ENCODE results near the gene GATAD2A.

GATAD2A gene

DNA sequence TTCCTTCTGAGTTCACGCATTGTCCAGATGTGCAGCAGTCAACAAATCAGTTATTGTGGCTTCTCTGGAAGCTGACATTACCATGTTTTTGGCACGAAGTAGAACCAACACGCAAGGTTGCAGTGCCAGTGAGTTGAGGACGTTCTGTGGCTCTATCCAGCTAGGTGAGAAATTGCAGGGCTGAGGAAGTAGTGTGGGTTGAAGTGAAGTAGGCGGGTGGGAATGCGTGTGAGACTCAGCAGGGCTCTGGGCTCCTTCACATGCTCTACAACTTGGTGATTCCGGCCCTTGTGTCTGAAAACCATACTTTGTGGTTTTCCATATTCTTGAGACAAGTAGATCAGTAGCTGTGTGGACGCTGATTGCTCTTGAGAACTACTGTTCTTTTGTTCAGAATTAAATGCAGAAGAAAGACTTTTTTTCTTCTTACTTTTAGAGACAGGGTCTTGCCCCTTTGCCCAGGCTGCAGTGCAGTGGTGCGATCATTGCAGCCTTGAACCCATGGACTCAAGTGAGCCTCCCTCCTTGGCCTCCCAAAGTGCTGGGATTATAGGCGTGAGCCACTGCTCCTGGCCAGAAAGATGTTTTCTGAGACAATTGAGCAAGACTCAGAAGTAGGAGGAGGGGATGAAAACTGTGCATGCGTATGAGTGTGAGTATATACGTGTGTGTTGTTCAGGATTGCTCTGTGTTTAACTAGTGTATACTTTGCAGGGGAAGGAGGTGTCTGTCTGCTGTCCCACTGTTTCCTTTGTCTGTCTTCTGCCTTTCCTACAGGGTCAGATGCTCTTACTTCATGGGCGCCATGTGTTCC is 46.2 kb downstream of the GATAD2A start:
- no peak overlapping the region for H3K4me2 ChIP-seq (ENCODE audit: low read length, poor library complexity, severe bottlenecking)
- H2BK120ac ChIP-seq (ENCODE audit: low read depth, low read length), result no peak overlapping the region
- H3K14ac ChIP-seq (ENCODE audit: low read length in 2 of 2), result no peak overlapping the region
- no peak overlapping the region for H3K4me3 ChIP-seq (ENCODE audit: insufficient read depth in 1 of 2, low read depth in 1 of 2, low read length in 2 of 2)
- no peak overlapping the region for H2BK15ac ChIP-seq (ENCODE audit: low read depth, poor library complexity, severe bottlenecking)
- DNase-seq, result no peak
- no peak overlapping the region for H2AFZ ChIP-seq (ENCODE audit: low read depth, low read length)
- H3K36me3 ChIP-seq (ENCODE audit: control insufficient read depth in 1 of 2, insufficient read depth in 2 of 2, low read depth in 1 of 2, low read length in 2 of 2), result peaks cover 0 to 9% of the 10 kb centered on the region in 2 experiments
- no peak overlapping the region for H3K18ac ChIP-seq (ENCODE audit: low read depth in 1 of 2, low read length in 2 of 2)
- no peak overlapping the region for H2BK5ac ChIP-seq (ENCODE audit: low read depth, low read length, poor library complexity, severe bottlenecking)
- H3K9ac ChIP-seq (ENCODE audit: low read length), result no peak overlapping the region
- H3K23ac ChIP-seq (ENCODE audit: low read length in 2 of 2), result peak overlapping the region in 1 of 2 experiments; percentile 14
- peaks cover 12% of the 10 kb centered on the region for H3K4me1 ChIP-seq (ENCODE audit: control insufficient read depth, insufficient read depth, low read depth, low read length)
- no peaks in the 10 kb centered on the region for H3K27me3 ChIP-seq (ENCODE audit: control insufficient read depth in 1 of 2, insufficient read depth in 1 of 2, low read length in 2 of 2)
- peaks cover 21% of the 10 kb centered on the region for H3K79me1 ChIP-seq (replicated peaks; ENCODE audit: low read length, poor library complexity, severe bottlenecking)
- no peak overlapping the region for H3K4ac ChIP-seq (ENCODE audit: low read depth in 1 of 2, low read length in 2 of 2)
- H2AK5ac ChIP-seq (ENCODE audit: low read length, severe bottlenecking), result no peak overlapping the region
- no peaks in the 10 kb centered on the region for H3K9me3 ChIP-seq (ENCODE audit: control insufficient read depth, low read length)
- H4K91ac ChIP-seq (ENCODE audit: low read length), result no peak overlapping the region
- H4K8ac ChIP-seq (ENCODE audit: low read length), result peak overlapping the region; percentile 28
- 93% methylated on average over 13 of the region's 13 CpGs for WGBS
- no peak overlapping the region for H2BK12ac ChIP-seq (ENCODE audit: low read length in 2 of 2)
- H3K27ac ChIP-seq (ENCODE audit: low read length, poor library complexity, severe bottlenecking), result no peak overlapping the region

DNA sequence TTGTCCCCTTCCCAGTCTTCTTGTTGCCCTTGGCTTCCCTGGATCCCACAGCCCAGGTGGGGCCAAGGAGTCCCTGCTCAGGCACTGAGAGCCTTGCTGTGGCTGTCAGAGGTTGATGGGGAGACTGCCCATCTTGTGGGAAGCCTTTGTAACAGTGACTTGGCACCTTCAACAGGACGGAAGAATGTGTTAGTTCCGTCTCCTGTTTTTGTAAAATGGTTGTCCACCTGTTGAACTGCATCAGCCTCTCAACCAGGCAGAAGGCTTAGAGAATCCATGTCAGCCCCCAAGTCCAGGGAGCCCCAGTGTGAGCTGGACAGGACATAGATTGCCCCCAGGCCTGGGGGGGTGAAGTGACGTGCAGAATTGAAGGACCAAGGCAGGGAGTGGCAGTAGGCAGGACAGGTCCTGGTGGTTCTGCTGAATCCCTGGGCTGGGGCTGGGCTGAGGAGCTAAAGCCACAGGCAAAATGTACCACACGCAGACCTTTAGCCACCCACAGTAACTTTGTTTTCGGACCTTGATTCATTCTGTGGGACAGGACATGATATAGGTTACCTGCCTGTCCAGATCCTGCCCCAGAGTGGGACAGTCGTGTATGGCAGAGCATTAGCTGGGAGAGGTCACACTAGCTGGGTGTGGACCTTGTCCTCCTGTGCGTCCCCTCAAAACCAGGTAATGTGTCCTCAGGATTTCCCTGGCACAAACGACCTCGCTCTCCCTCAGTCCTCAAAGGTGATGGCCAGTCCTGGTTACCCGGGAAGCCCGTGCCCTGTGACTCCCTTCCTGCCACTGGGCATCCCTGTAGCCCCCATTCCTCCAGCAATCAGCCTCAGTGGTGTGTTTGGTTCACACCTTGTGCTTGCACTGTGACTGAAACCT is 47.0 kb downstream of the GATAD2A start:
- Histone ChIP-seq H2BK15ac (ENCODE audit: low read depth, poor library complexity, severe bottlenecking) (no peak overlapping the region), H3K23ac (ENCODE audit: low read length in 2 of 2) (no peak overlapping the region), H3K9me3 (ENCODE audit: control insufficient read depth, low read length) (no peaks in the 10 kb centered on the region), H2AK5ac (ENCODE audit: low read length, severe bottlenecking) (no peak overlapping the region), H2BK120ac (ENCODE audit: low read depth, low read length) (no peak overlapping the region), H3K4me2 (ENCODE audit: low read length, poor library complexity, severe bottlenecking) (no peak overlapping the region), H2BK5ac (ENCODE audit: low read depth, low read length, poor library complexity, severe bottlenecking) (no peak overlapping the region), H4K91ac (ENCODE audit: low read length) (no peak overlapping the region), H3K27ac (ENCODE audit: low read length, poor library complexity, severe bottlenecking) (no peak overlapping the region), H4K8ac (ENCODE audit: low read length) (no peak overlapping the region), H3K79me1 (replicated peaks; ENCODE audit: low read length, poor library complexity, severe bottlenecking) (peaks cover 20% of the 10 kb centered on the region), H3K36me3 (ENCODE audit: control insufficient read depth in 1 of 2, insufficient read depth in 2 of 2, low read depth in 1 of 2, low read length in 2 of 2) (peaks cover 3 to 13% of the 10 kb centered on the region in 2 experiments), H3K27me3 (ENCODE audit: control insufficient read depth in 1 of 2, insufficient read depth in 1 of 2, low read length in 2 of 2) (no peaks in the 10 kb centered on the region), H3K4me1 (ENCODE audit: control insufficient read depth, insufficient read depth, low read depth, low read length) (peaks cover 12% of the 10 kb centered on the region), H3K4me3 (ENCODE audit: insufficient read depth in 1 of 2, low read depth in 1 of 2, low read length in 2 of 2) (no peak overlapping the region), H3K9ac (ENCODE audit: low read length) (no peak overlapping the region), H2AFZ (ENCODE audit: low read depth, low read length) (no peak overlapping the region), H3K18ac (ENCODE audit: low read depth in 1 of 2, low read length in 2 of 2) (no peak overlapping the region), H2BK12ac (ENCODE audit: low read length in 2 of 2) (peak overlapping the region in 1 of 2 experiments; percentile 24), H3K14ac (ENCODE audit: low read length in 2 of 2) (no peak overlapping the region), H3K4ac (ENCODE audit: low read depth in 1 of 2, low read length in 2 of 2) (no peak overlapping the region)
- 97% methylated on average over 11 of the region's 11 CpGs for WGBS
- DNase-seq, result no peak

DNA sequence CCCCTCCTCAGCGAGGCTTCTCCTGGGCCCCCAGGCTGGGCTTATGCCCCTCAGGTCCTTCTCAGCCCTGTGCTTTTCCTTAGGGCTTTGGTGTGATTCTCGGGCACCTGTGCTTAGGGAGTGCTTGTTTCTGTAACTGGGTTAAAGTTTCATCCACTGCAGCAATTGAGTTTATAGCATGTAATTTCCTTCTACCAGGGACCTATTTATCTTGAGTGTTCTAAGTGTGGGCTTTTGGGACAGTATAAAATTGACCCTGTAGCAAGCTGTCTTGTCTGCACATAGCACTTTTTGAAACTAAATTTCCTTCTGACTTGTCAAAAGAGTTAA is 47.6 kb downstream of the GATAD2A start:
- Histone ChIP-seq H3K14ac (ENCODE audit: low read length in 2 of 2) (no peak overlapping the region), H3K18ac (ENCODE audit: low read depth in 1 of 2, low read length in 2 of 2) (no peak overlapping the region), H3K36me3 (ENCODE audit: control insufficient read depth in 1 of 2, insufficient read depth in 2 of 2, low read depth in 1 of 2, low read length in 2 of 2) (peaks cover 3 to 9% of the 10 kb centered on the region in 2 experiments), H2AK5ac (ENCODE audit: low read length, severe bottlenecking) (no peak overlapping the region), H2AFZ (ENCODE audit: low read depth, low read length) (no peak overlapping the region), H3K27me3 (ENCODE audit: control insufficient read depth in 1 of 2, insufficient read depth in 1 of 2, low read length in 2 of 2) (no peaks in the 10 kb centered on the region), H3K4me3 (ENCODE audit: insufficient read depth in 1 of 2, low read depth in 1 of 2, low read length in 2 of 2) (no peak overlapping the region), H3K9me3 (ENCODE audit: control insufficient read depth, low read length) (no peaks in the 10 kb centered on the region), H2BK120ac (ENCODE audit: low read depth, low read length) (no peak overlapping the region), H3K4me2 (ENCODE audit: low read length, poor library complexity, severe bottlenecking) (no peak overlapping the region), H2BK15ac (ENCODE audit: low read depth, poor library complexity, severe bottlenecking) (no peak overlapping the region), H4K8ac (ENCODE audit: low read length) (no peak overlapping the region), H3K79me1 (replicated peaks; ENCODE audit: low read length, poor library complexity, severe bottlenecking) (peaks cover 17% of the 10 kb centered on the region), H3K4ac (ENCODE audit: low read depth in 1 of 2, low read length in 2 of 2) (no peak overlapping the region), H2BK5ac (ENCODE audit: low read depth, low read length, poor library complexity, severe bottlenecking) (no peak overlapping the region), H3K4me1 (ENCODE audit: control insufficient read depth, insufficient read depth, low read depth, low read length) (peaks cover 11% of the 10 kb centered on the region), H3K23ac (ENCODE audit: low read length in 2 of 2) (no peak overlapping the region), H2BK12ac (ENCODE audit: low read length in 2 of 2) (peak overlapping the region in 1 of 2 experiments; percentile 24), H4K91ac (ENCODE audit: low read length) (no peak overlapping the region), H3K9ac (ENCODE audit: low read length) (no peak overlapping the region), H3K27ac (ENCODE audit: low read length, poor library complexity, severe bottlenecking) (no peak overlapping the region)
- no peak for DNase-seq
- WGBS, result 95% methylated on average over 2 of the region's 2 CpGs

All from mesenchymal stem cell (in vitro differentiated cells and primary cell).